Activated naive CD4-positive, alpha-beta T cell treated with anti-CD3 and anti-CD28 coated beads for 36 hours (primary cell): ENCODE data around the gene MED29. TPM values are rescaled to one million over a fixed set of nuclear protein-coding genes. Genes with fewer than 3 reads are reported as not detected.
A peak's percentile ranks its signal among the peaks of the same experiment; 100 is the strongest.

Experiments
- CTCF ChIA-PET: fragments of 350-600 bp; sonication (Branson Sonifier 250); formaldehyde crosslinking; loops from one replicate; lab custom pipeline; 2021; ENCODE audit warnings: antibody characterized with exemption; lab: Charles Lee
- DNase-seq: peaks from one replicate; pipeline ENCODE4 v3.0.0-alpha.2; 2020
- H3K27ac Mint-ChIP-seq: one replicate; pipeline ENCODE4 v1.8.0; 2021; ENCODE audit warnings: mild to moderate bottlenecking, mixed read lengths
- H3K27me3 Mint-ChIP-seq: one replicate; pipeline ENCODE4 v1.8.0; 2021; ENCODE audit warnings: low read depth, mixed read lengths
- H3K36me3 Mint-ChIP-seq: one replicate; pipeline ENCODE4 v1.8.0; 2021; ENCODE audit warnings: low read depth, mixed read lengths
- H3K4me1 Mint-ChIP-seq: one replicate; pipeline ENCODE4 v1.8.0; 2021; ENCODE audit warnings: low read depth, mixed read lengths
- H3K4me3 Mint-ChIP-seq: one replicate; pipeline ENCODE4 v1.8.0; 2021; ENCODE audit warnings: mild to moderate bottlenecking, moderate library complexity, mixed read lengths
- H3K9me3 Mint-ChIP-seq: one replicate; pipeline ENCODE4 v1.8.0; 2021; ENCODE audit warnings: mixed read lengths
- intact Hi-C: fragments of 100-400 bp; cut with micrococcal nuclease; formaldehyde crosslinking; loops from one replicate; pipeline ENCODE4 v1.15.1; 2023
- total RNA-seq, 2 experiments: library from RNA; stranded (reverse); gene quantifications; one replicate each; pipeline ENCODE4 v1.2.3, GENCODE V29; 2021

The MED29 gene
- total RNA-seq, 2 experiments from 2014 or later: 18.0 to 18.5 TPM

DNA sequence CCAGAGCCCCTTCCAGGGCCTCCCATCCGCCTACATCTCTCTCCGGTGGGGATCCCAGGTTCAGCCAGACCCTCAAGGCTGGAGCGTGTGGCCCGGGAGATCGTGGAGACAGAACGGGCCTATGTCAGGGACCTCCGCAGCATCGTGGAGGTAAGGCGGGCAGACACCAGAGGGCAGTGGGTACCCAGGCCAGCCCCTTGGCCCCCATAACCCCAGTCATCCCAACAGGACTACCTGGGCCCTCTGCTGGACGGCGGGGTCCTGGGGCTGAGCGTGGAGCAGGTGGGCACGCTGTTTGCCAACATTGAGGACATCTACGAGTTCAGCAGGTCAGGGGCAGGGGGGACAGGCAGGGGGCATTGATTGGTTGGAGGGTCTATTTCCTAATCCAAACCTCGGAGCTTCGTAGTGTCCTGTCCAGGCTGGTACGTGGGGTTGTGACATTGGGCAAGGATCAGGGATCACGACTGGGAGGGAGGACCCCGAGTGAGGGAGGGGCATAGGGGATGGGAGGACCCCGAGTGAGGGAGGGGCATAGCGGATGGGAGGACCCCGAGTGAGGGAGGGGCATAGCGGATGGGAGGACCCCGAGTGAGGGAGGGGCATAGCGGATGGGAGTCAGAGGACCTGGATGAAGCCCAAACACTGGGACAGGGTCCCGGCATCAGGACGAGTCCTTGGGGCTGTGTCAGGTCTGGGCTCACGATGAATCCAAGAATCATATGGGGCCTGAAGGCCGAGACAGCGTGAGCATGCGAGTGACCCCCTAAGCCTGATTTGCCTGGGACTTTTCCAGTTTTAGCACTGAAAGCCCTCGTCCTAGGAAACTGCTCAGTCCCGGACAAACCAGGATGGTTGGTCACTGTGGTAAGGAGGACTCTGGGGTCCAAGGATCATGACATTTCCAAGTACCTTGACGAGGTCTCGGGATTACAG is 24.2 kb downstream of the MED29 start:
- H3K4me3 Mint-ChIP-seq: no peak overlapping the region
- DNase-seq: no peak
- no peak overlapping the region for H3K27ac Mint-ChIP-seq
- intact Hi-C loops: no loop called here
- CTCF ChIA-PET: interaction anchor here (1.0 to 2.1 kb wide), 4 partner anchors 13 to 69 kb away, joined by 3 to 6 read pairs (median 4); partner anchors contain the start of gene RPS16
- H3K9me3 Mint-ChIP-seq: no peaks in the 10 kb centered on the region
- H3K4me1 Mint-ChIP-seq: peaks cover 26% of the 10 kb centered on the region
- H3K36me3 Mint-ChIP-seq: peaks cover 3% of the 10 kb centered on the region
- peaks cover 2% of the 10 kb centered on the region for H3K27me3 Mint-ChIP-seq

- H3K36me3 Mint-ChIP-seq: peaks cover 3% of the 10 kb centered on the region
- H3K9me3 Mint-ChIP-seq: no peaks in the 10 kb centered on the region
- no peak overlapping the region for H3K4me3 Mint-ChIP-seq
- CTCF ChIA-PET: interaction anchor here (1.2 to 2.1 kb wide), 3 partner anchors 12 to 19 kb away, joined by 3 to 6 read pairs (median 3); partner anchors contain the start of gene RPS16
- H3K27me3 Mint-ChIP-seq: peaks cover 2% of the 10 kb centered on the region
- H3K27ac Mint-ChIP-seq: no peak overlapping the region
- H3K4me1 Mint-ChIP-seq: peaks cover 16% of the 10 kb centered on the region
- intact Hi-C loops: no loop called here
- DNase-seq: no peak
These were observed 25.3 kb downstream of the MED29 start for GRCh38 chr19:39416152-39417120.

GRCh38 chr19:39417463-39418181 is 26.4 kb downstream of the MED29 start:
- H3K27me3 Mint-ChIP-seq: no peaks in the 10 kb centered on the region
- intact Hi-C loops: no loop called here
- H3K9me3 Mint-ChIP-seq: no peaks in the 10 kb centered on the region
- peaks cover 1% of the 10 kb centered on the region for H3K36me3 Mint-ChIP-seq
- CTCF ChIA-PET: no interaction called here
- H3K4me1 Mint-ChIP-seq: peaks cover 11% of the 10 kb centered on the region
- no peak overlapping the region for H3K4me3 Mint-ChIP-seq
- DNase-seq: no peak
- H3K27ac Mint-ChIP-seq: no peak overlapping the region

GRCh38 chr19:39419003-39419402 is 27.8 kb downstream of the MED29 start:
- no peak overlapping the region for H3K27ac Mint-ChIP-seq
- no peaks in the 10 kb centered on the region for H3K9me3 Mint-ChIP-seq
- CTCF ChIA-PET: no interaction called here
- H3K27me3 Mint-ChIP-seq: no peaks in the 10 kb centered on the region
- H3K36me3 Mint-ChIP-seq: peaks cover 3% of the 10 kb centered on the region
- H3K4me3 Mint-ChIP-seq: no peak overlapping the region
- intact Hi-C loops: no loop called here
- H3K4me1 Mint-ChIP-seq: peaks cover 7% of the 10 kb centered on the region
- no peak for DNase-seq

DNA sequence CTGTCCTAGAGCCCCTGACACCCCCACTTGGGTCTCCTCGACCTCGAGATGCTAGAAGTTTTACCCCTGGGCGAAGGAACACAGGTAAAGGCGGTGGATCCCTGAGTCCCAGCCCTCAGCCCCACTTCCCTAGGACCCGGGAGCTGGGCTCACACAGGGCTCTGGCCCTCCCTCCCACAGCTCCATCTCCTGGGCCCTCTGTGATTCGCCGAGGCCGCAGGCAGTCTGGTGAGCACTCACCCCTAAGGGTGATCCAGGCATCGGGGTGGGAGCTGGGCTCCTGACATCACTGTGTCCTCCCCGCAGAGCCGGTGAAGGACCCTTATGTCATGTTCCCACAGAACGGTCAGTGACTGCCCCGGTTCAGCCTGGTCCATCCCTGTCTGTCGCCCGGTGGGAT is 29.6 kb downstream of the MED29 start:
- H3K4me3 Mint-ChIP-seq: no peak overlapping the region
- no peak overlapping the region for H3K27ac Mint-ChIP-seq
- intact Hi-C loops: no loop called here
- H3K27me3 Mint-ChIP-seq: no peaks in the 10 kb centered on the region
- CTCF ChIA-PET: interaction anchor here (3.0 kb wide), 1 partner anchor 20 kb away, joined by 7 read pairs; no protein-coding TSS in a partner anchor
- peaks cover 3% of the 10 kb centered on the region for H3K36me3 Mint-ChIP-seq
- no peaks in the 10 kb centered on the region for H3K9me3 Mint-ChIP-seq
- DNase-seq: no peak
- H3K4me1 Mint-ChIP-seq: no peaks in the 10 kb centered on the region

DNA sequence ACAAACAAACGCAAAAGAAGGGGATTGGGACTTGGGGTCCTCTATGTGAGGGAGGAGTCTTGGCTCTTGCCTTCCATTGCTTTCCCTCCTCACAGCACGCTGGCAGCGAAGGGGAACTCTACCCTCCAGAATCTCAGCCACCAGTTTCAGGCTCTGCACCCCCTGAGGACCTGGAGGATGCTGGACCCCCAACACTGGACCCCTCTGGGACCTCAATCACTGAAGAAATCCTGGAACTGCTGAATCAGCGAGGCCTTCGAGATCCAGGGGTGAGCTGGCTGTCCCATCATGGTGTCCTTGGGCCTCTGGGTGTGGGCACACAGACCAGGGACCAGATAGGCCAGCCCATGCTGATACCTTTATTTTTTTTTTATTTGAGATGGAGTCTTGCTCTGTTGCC is 30.8 kb downstream of the MED29 start:
- DNase-seq: no peak
- intact Hi-C loops: no loop called here

DNA sequence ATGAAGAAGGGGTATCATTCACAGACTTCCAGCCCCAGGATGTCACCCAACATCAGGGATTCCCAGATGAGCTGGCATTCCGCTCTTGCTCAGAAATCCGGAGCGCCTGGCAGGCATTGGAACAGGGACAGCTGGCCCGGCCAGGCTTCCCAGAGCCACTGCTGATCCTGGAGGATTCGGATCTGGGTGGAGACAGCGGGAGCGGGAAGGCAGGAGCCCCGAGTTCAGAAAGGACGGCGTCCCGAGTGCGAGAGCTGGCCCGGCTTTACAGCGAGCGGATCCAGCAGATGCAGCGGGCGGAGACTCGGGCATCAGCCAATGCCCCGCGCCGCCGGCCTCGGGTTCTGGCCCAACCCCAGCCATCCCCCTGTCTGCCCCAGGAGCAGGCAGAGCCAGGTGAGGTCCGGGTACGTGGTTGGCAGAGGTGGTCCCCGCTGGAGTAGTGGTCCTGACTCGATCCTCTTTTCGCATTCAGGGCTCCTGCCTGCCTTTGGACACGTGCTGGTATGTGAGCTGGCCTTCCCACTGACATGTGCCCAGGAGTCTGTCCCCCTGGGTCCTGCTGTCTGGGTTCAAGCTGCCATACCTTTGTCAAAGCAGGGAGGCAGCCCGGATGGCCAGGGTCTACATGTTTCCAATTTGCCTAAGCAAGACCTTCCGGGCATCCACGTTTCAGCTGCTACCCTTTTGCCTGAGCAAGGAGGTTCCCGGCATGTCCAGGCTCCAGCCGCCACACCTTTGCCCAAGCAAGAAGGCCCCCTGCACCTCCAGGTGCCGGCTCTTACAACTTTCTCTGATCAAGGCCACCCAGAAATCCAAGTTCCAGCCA is 32.3 kb downstream of the MED29 start:
- CTCF ChIA-PET: interaction anchor here (0.6 to 3.0 kb wide), 2 partner anchors 17 to 22 kb away, joined by 5 to 7 read pairs; partner anchors contain the start of gene SUPT5H
- Mint-ChIP-seq H3K9me3 (no peaks in the 10 kb centered on the region), H3K4me3 (no peak overlapping the region), H3K27me3 (no peaks in the 10 kb centered on the region), H3K36me3 (peaks cover 3% of the 10 kb centered on the region), H3K4me1 (no peaks in the 10 kb centered on the region), H3K27ac (no peak overlapping the region)
- intact Hi-C loops: no loop called here
- DNase-seq: peak; percentile 5

More for the DNA sequence above, 30.8 kb downstream of the MED29 start:
- Mint-ChIP-seq H3K4me3 (no peak overlapping the region), H3K9me3 (no peaks in the 10 kb centered on the region), H3K27me3 (no peaks in the 10 kb centered on the region), H3K4me1 (no peaks in the 10 kb centered on the region), H3K36me3 (peaks cover 3% of the 10 kb centered on the region), H3K27ac (no peak overlapping the region)
- CTCF ChIA-PET: interaction anchor here (3.0 kb wide), 1 partner anchor 19 kb away, joined by 7 read pairs; no protein-coding TSS in a partner anchor

DNA sequence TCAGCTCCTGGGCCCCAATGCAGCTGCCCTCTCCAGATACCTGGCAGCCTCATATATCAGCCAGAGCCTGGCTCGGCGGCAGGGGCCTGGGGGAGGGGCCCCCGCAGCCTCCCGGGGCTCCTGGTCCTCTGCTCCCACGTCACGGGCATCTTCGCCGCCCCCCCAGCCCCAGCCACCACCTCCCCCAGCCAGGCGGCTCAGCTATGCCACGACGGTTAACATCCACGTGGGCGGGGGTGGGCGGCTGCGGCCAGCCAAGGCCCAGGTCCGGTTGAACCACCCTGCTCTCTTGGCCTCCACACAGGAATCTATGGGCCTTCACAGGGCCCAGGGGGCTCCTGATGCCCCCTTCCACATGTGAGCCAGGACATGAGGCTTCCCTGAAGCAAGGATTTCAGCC is 33.8 kb downstream of the MED29 start:
- intact Hi-C loops: no loop called here

GRCh38 chr19:39425744-39426143 is 34.6 kb downstream of the MED29 start:
- Mint-ChIP-seq H3K27me3 (no peaks in the 10 kb centered on the region), H3K4me1 (peaks cover 5% of the 10 kb centered on the region), H3K36me3 (peaks cover 1% of the 10 kb centered on the region), H3K9me3 (no peaks in the 10 kb centered on the region), H3K27ac (peak overlapping the region; percentile 2), H3K4me3 (no peak overlapping the region)
- CTCF ChIA-PET: interaction anchor here (0.7 to 1.5 kb wide), 2 partner anchors 10 to 14 kb away, joined by 3 to 5 read pairs; partner anchors contain the start of genes PLEKHG2 and RPS16
- intact Hi-C loops: no loop called here
- no peak for DNase-seq

More for the DNA sequence above, 33.8 kb downstream of the MED29 start:
- H3K4me3 Mint-ChIP-seq: no peak overlapping the region
- no peaks in the 10 kb centered on the region for H3K27me3 Mint-ChIP-seq
- H3K36me3 Mint-ChIP-seq: peaks cover 1% of the 10 kb centered on the region
- no peak overlapping the region for H3K27ac Mint-ChIP-seq
- CTCF ChIA-PET: interaction anchor here (0.7 kb wide), 1 partner anchor 11 kb away, joined by 3 read pairs; the partner anchor contains the start of gene RPS16
- no peaks in the 10 kb centered on the region for H3K4me1 Mint-ChIP-seq
- DNase-seq: no peak
- H3K9me3 Mint-ChIP-seq: no peaks in the 10 kb centered on the region

GRCh38 chr19:39426170-39426569 is 35.0 kb downstream of the MED29 start:
- Mint-ChIP-seq H3K27ac (peak overlapping the region; percentile 2), H3K9me3 (no peaks in the 10 kb centered on the region)

More at GRCh38 chr19:39426170-39426569, 35.0 kb downstream of the MED29 start:
- Mint-ChIP-seq H3K4me1 (peaks cover 9% of the 10 kb centered on the region), H3K27me3 (no peaks in the 10 kb centered on the region), H3K36me3 (peaks cover 5% of the 10 kb centered on the region), H3K4me3 (no peak overlapping the region)
- no peak for DNase-seq
- intact Hi-C loops: no loop called here
- CTCF ChIA-PET: interaction anchor here (1.0 to 1.5 kb wide), 2 partner anchors 14 to 48 kb away, joined by 3 to 5 read pairs; partner anchors contain the start of gene PLEKHG2
